Liver (tissue), 3 donors: ENCODE data around the gene STK40.

ENCODE experiments used
- CTCF ChIP-seq: fragments of 150-350 bp; IDR thresholded peaks from 2 replicates; pipeline ENCODE4 v1.5.1; 2017; ENCODE audit warnings: improper control_type of control experiment, low read depth, low read length; ENCODE audit not compliant: missing input control
- JUND ChIP-seq, 2 donors: IDR thresholded peaks; 2 replicates each; pipeline ENCODE4 v1.6.1; 2016; ENCODE audit warnings: antibody characterized with exemption in 2 of 2
- TAF1 ChIP-seq: conservative IDR thresholded peaks from 2 replicates; pipeline ENCODE4 v1.6.1; 2016; ENCODE audit warnings: antibody characterized with exemption, mild to moderate bottlenecking
- donor health status: healthy.
- donor health status: healthy.

- TF ChIP-seq CTCF (no peak), TAF1 (no peak), JUND (IDR thresholded peaks at IDR 0.05) (no peak)
Measured at GRCh38 chr1:36328088-36328480, 57.6 kb downstream of the STK40 start.
